Endothelial cell of umbilical vein (primary cell): ENCODE data around the gene TESK1. TPM values are rescaled to one million over a fixed set of nuclear protein-coding genes. Genes with fewer than 3 reads are reported as not detected.
"Not testable (repeated sequence)": the region's sequence is repeated elsewhere in the genome, so short reads cannot be mapped to it uniquely, and the experiment has no call there.

Experiments used
- BruUV-seq: library from RNA; stranded (reverse); fragments of 400-500 nt; replicated peaks from 2 replicates; lab custom pipeline; 2021; lab: Mats Ljungman, UMichigan
- CTCF ChIA-PET: fragments of 300-600, 350-600 bp; sonication (Branson Sonifier 250); formaldehyde crosslinking; loops from one replicate; lab custom pipeline; 2021; ENCODE audit warnings: antibody characterized with exemption, inconsistent platforms; lab: Charles Lee
- POLR2A ChIA-PET: fragments of 300-600, 350-600 bp; sonication (Branson Sonifier 250); formaldehyde crosslinking; loops from one replicate; lab custom pipeline; 2021; ENCODE audit warnings: antibody characterized with exemption, inconsistent platforms; lab: Charles Lee
- DNase-seq: peaks from one replicate; pipeline ENCODE4 v3.0.0-alpha.2; 2011; ENCODE audit warnings: low read depth, low spot score
- FAIRE-seq: peaks from 2 replicates; lab custom pipeline; 2011; peaks lifted over from hg19 to GRCh38; lab: Jason Lieb, UNC
- H2AFZ ChIP-seq: 2 replicates; pipeline ENCODE4 v1.6.0; 2012; ENCODE audit warnings: low read depth, low read length, control low read depth, inconsistent platforms
- H3K27ac ChIP-seq: 2 replicates; pipeline ENCODE4 v1.5.1; 2011; ENCODE audit warnings: low read depth, mild to moderate bottlenecking, control low read depth, low read length, moderate library complexity; ENCODE audit not compliant: insufficient read depth
- H3K27me3 ChIP-seq, 2 experiments: 2 replicates each; pipeline versions ENCODE4 v1.6.0 to v1.6.1; 2011; ENCODE audit warnings: low read length in 2 of 2, mixed read lengths in 1 of 2; ENCODE audit not compliant: control insufficient read depth in 2 of 2, insufficient read depth in 2 of 2
- H3K36me3 ChIP-seq, 2 experiments: 2 replicates in 1 of 2; 3 replicates in 1 of 2; pipeline ENCODE4 v1.5.1; 2011; ENCODE audit warnings: low read length in 2 of 2, mild to moderate bottlenecking in 1 of 2, moderate library complexity in 1 of 2; ENCODE audit not compliant: control insufficient read depth in 2 of 2, insufficient read depth in 2 of 2; ENCODE audit errors: extremely low read depth in 1 of 2
- H3K4me1 ChIP-seq: 3 replicates; pipeline ENCODE4 v1.5.1; 2011; ENCODE audit warnings: mild to moderate bottlenecking, low read length; ENCODE audit not compliant: control insufficient read depth, insufficient read depth; ENCODE audit errors: extremely low read depth
- H3K4me2 ChIP-seq: 2 replicates; pipeline ENCODE4 v1.6.1; 2011; ENCODE audit warnings: low read length, control low read depth, mixed read lengths; ENCODE audit not compliant: insufficient read depth
- H3K4me3 ChIP-seq, 3 experiments: fragments of 200-600 bp in 1 of 3; sonication (generic), shearing (Covaris generic) in 1 of 3; replicated peaks in 1 of 3; 2 replicates each; pipeline ENCODE4 v1.5.1; 2011 to 2016; ENCODE audit warnings: control low read depth in 3 of 3, low read length in 3 of 3, mild to moderate bottlenecking in 2 of 3, inconsistent platforms in 1 of 3, low read depth in 1 of 3, moderate library complexity in 1 of 3; ENCODE audit not compliant: insufficient read depth in 1 of 3
- H3K79me2 ChIP-seq: 2 replicates; pipeline ENCODE4 v1.6.0; 2012; ENCODE audit warnings: low read length, inconsistent platforms; ENCODE audit not compliant: control insufficient read depth, insufficient read depth
- H3K9ac ChIP-seq: replicated peaks from 2 replicates; pipeline ENCODE3; 2011; ENCODE audit warnings: low read length, control low read depth; ENCODE audit not compliant: insufficient read depth; ENCODE audit errors: extremely low read depth
- H3K9me1 ChIP-seq: replicated peaks from 3 replicates; pipeline ENCODE4 v1.6.0; 2011; ENCODE audit warnings: mild to moderate bottlenecking, low read length; ENCODE audit not compliant: control insufficient read depth, insufficient read depth; ENCODE audit errors: extremely low read depth
- H3K9me3 ChIP-seq: replicated peaks from 2 replicates; pipeline ENCODE4 v1.5.1; 2012; ENCODE audit warnings: low read length, inconsistent platforms; ENCODE audit not compliant: control insufficient read depth, insufficient read depth
- H4K20me1 ChIP-seq: replicated peaks from 2 replicates; pipeline ENCODE3; 2011; ENCODE audit warnings: mild to moderate bottlenecking, low read length; ENCODE audit not compliant: control insufficient read depth, insufficient read depth; ENCODE audit errors: extremely low read depth
- EZH2 ChIP-seq: IDR thresholded peaks from 2 replicates; pipeline ENCODE4 v1.6.1; 2012; ENCODE audit warnings: borderline replicate concordance, low read depth, mild to moderate bottlenecking, moderate library complexity, low read length, inconsistent platforms; ENCODE audit not compliant: severe bottlenecking
- FOS ChIP-seq: IDR thresholded peaks from 2 replicates; pipeline ENCODE4 v1.6.1; 2011; ENCODE audit warnings: mild to moderate bottlenecking, low read length, moderate library complexity, borderline replicate concordance; ENCODE audit not compliant: insufficient read depth
- GATA2 ChIP-seq: IDR thresholded peaks from 2 replicates; pipeline ENCODE4 v1.7.0; 2011; ENCODE audit warnings: low read depth, mild to moderate bottlenecking, moderate library complexity, mixed read lengths, low read length; ENCODE audit not compliant: insufficient read length, insufficient read depth
- JUN ChIP-seq: IDR thresholded peaks from 2 replicates; pipeline ENCODE4 v1.6.1; 2011; ENCODE audit warnings: borderline replicate concordance, low read depth; ENCODE audit not compliant: insufficient read length, insufficient read depth
- MAX ChIP-seq: IDR thresholded peaks from 2 replicates; pipeline ENCODE4 v1.6.1; 2011; ENCODE audit not compliant: insufficient read depth, insufficient read length
- MYC ChIP-seq: IDR thresholded peaks from one replicate; pipeline ENCODE4 v1.6.1; 2011; ENCODE audit warnings: mild to moderate bottlenecking, low read depth, low read length
- POLR2A ChIP-seq: IDR thresholded peaks from 2 replicates; pipeline ENCODE4 v1.6.1; 2012; ENCODE audit warnings: low read depth, mild to moderate bottlenecking, control low read depth, low read length
- POLR2AphosphoS5 ChIP-seq: IDR thresholded peaks from 2 replicates; pipeline ENCODE4 v1.6.1; 2012; ENCODE audit warnings: low read depth, mild to moderate bottlenecking, control low read depth, low read length, moderate library complexity; ENCODE audit not compliant: insufficient read depth
- dilution Hi-C: fragments of 300-500 bp; cut with MboI; formaldehyde crosslinking; loops from one replicate; pipeline ENCODE4 v1.15.0; 2019; ENCODE audit warnings: low sequenced_read_pairs; ENCODE audit not compliant: extremely low pct_ligation_motif_present
- intact Hi-C: fragments of 100-400 bp; cut with micrococcal nuclease; formaldehyde crosslinking; loops from one replicate; pipeline ENCODE4 v1.10.0; 2022
- polyA plus RNA-seq, 4 experiments: library from polyadenylated mRNA; depleted of rRNA in 3 of 4; stranded (reverse) in 3 of 4; unstranded in 1 of 4; fragments of >200 nt; gene quantifications; 2 replicates each; pipeline versions ENCODE4 v1.2.1 to v1.2.3, GENCODE V29; 2011 to 2012; ENCODE audit warnings: missing spikeins in 1 of 4
- total RNA-seq: library from RNA; stranded (reverse); gene quantifications from 2 replicates; pipeline ENCODE4 v1.2.3, GENCODE V29; 2021
- TF ChIP-seq, protein P1 (sequence below), 2 donors: IDR thresholded peaks; 1 replicate in 1 of 2; 2 replicates in 1 of 2; pipeline ENCODE4 v1.5.1; 2011; ENCODE audit warnings: low read length in 2 of 2, mild to moderate bottlenecking in 2 of 2, moderate library complexity in 2 of 2, control low read depth in 1 of 2, inconsistent platforms in 1 of 2, low read depth in 1 of 2; ENCODE audit not compliant: insufficient read depth in 1 of 2; ENCODE audit errors: extremely low read depth in 1 of 2

The TESK1 gene
- total and polyA plus RNA-seq, 2 donors (not counting 3 experiments of a cell fraction or from before 2014, with no cell fraction given): 25.3 to 26.4 TPM

DNA sequence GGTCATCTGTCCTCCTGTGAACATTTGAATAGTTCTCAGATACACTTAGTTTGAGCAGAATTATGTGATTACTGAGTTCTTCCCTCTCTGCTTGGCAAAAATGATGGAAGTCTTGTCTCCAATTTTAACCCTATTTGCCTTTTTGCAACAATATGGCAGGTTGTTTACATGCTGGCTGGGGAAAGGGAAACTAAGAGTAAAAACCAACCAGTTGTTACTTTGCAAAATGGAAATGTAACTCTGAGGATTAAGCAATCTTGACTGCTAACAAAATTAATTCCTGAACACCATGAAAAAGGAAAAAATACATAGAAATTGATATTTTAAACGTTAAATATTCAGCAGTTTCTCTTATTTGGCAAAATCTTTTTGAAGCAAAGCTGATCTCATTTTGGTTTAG, 34.6 kb downstream of the TESK1 start:
- Histone ChIP-seq H3K4me2 (no peak overlapping the region), H3K9me3 (no peaks in the 10 kb centered on the region), H3K36me3 (no peaks in the 10 kb centered on the region), H3K79me2 (no peaks in the 10 kb centered on the region), H3K4me3 (no peak overlapping the region), H4K20me1 (no peaks in the 10 kb centered on the region), H3K27ac (no peak overlapping the region), H3K9me1 (no peaks in the 10 kb centered on the region), H3K9ac (no peak overlapping the region), H3K4me1 (no peaks in the 10 kb centered on the region), H2AFZ (no peak overlapping the region), H3K27me3 (peaks cover 5 to 8% of the 10 kb centered on the region in 2 experiments)
- dilution Hi-C loops (no loop called here), intact Hi-C loops (no loop called here)
- ChIA-PET POLR2A (no interaction called here), CTCF (interaction anchor here (1.3 to 1.6 kb wide), 2 partner anchors 28 to 36 kb away, joined by 3 to 4 read pairs; no protein-coding TSS in a partner anchor)
- no peak for FAIRE-seq
- TF ChIP-seq POLR2A (no peak), FOS (no peak), GATA2 (no peak), JUN (no peak), POLR2AphosphoS5 (no peak), MAX (no peak), MYC (no peak), EZH2 (no peak)
- TF ChIP-seq, protein P1, sequence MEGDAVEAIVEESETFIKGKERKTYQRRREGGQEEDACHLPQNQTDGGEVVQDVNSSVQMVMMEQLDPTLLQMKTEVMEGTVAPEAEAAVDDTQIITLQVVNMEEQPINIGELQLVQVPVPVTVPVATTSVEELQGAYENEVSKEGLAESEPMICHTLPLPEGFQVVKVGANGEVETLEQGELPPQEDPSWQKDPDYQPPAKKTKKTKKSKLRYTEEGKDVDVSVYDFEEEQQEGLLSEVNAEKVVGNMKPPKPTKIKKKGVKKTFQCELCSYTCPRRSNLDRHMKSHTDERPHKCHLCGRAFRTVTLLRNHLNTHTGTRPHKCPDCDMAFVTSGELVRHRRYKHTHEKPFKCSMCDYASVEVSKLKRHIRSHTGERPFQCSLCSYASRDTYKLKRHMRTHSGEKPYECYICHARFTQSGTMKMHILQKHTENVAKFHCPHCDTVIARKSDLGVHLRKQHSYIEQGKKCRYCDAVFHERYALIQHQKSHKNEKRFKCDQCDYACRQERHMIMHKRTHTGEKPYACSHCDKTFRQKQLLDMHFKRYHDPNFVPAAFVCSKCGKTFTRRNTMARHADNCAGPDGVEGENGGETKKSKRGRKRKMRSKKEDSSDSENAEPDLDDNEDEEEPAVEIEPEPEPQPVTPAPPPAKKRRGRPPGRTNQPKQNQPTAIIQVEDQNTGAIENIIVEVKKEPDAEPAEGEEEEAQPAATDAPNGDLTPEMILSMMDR (IDR thresholded peaks at IDR 0.05; ENCODE audit: extremely low read depth in 1 of 2, insufficient read depth in 1 of 2, low read depth in 1 of 2, low read length in 2 of 2): no peak
- no peak for DNase-seq
- BruUV-seq: no TSS peak

DNA sequence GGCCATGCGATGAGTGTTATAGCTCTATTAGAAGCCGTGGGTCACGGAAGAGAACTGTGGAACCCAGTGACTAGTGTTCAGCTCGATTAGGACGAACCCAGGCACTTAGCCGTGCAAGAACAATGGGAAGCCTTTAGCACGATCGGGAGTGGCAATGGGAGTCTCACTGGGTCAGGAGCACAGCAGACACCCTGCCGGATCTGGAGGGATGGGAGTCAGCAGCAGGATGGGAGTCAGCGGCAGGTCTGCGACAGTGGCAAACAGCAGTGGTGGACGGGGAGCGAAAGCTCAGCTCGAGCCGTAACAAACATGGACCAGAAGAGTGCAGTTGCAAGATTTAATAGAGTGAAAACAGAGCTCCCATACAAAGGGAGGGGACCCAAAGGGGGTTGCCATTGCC, 35.4 kb downstream of the TESK1 start:
- DNase-seq, BruUV-seq, H3K4me2 ChIP-seq, intact Hi-C loops, H2AFZ ChIP-seq, H3K4me1 ChIP-seq, H3K27ac ChIP-seq, H3K9me1 ChIP-seq, H4K20me1 ChIP-seq, H3K36me3 ChIP-seq, dilution Hi-C loops, POLR2A ChIA-PET, H3K79me2 ChIP-seq, H3K9ac ChIP-seq, H3K27me3 ChIP-seq, H3K4me3 ChIP-seq, FAIRE-seq, H3K9me3 ChIP-seq: not testable (repeated sequence)
- CTCF ChIA-PET: interaction anchor here (1.0 to 1.6 kb wide), 3 partner anchors 12 to 37 kb away, joined by 3 to 4 read pairs (median 3); no protein-coding TSS in a partner anchor

DNA sequence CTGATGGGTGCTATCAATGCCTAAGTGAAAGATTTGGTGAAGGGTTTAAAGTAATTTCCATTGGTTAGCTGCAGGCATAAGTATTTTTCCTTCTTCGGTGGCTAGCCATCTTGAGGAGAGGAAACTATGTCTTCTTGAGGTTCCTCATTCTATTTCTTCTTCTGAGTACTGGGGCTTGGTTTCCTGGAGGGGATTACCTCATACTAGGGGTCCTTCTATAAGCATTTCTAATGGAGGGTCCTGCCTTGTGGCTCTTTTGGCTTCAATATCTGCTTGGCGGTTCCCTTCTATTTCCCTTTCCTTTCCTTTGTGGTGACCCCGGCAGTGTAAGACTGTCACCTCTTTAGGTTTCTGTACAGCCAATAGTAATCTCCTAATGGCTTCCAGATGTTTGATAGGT, 36.4 kb downstream of the TESK1 start:
- POLR2A ChIA-PET, H3K36me3 ChIP-seq, intact Hi-C loops, H3K79me2 ChIP-seq, H3K4me2 ChIP-seq, H3K9me1 ChIP-seq, FAIRE-seq, H3K27ac ChIP-seq, H3K9ac ChIP-seq, H2AFZ ChIP-seq, H3K27me3 ChIP-seq, CTCF ChIA-PET, H3K4me1 ChIP-seq, H3K4me3 ChIP-seq, BruUV-seq, H3K9me3 ChIP-seq, DNase-seq, dilution Hi-C loops, H4K20me1 ChIP-seq: not testable (repeated sequence)
